HG03432 (cell line): ENCODE results near the gene THSD4.
"Not testable (repeated sequence)": the region's sequence is repeated elsewhere in the genome, so short reads cannot be mapped to it uniquely, and the experiment has no call there.

Experiments
- ATAC-seq: cut with Tn5 transposase; IDR thresholded peaks from one replicate; pipeline ENCODE4 v1.9.1; 2021; ENCODE audit warnings: mild to moderate bottlenecking, moderate library complexity; ENCODE audit not compliant: unreplicated experiment

The THSD4 gene

DNA sequence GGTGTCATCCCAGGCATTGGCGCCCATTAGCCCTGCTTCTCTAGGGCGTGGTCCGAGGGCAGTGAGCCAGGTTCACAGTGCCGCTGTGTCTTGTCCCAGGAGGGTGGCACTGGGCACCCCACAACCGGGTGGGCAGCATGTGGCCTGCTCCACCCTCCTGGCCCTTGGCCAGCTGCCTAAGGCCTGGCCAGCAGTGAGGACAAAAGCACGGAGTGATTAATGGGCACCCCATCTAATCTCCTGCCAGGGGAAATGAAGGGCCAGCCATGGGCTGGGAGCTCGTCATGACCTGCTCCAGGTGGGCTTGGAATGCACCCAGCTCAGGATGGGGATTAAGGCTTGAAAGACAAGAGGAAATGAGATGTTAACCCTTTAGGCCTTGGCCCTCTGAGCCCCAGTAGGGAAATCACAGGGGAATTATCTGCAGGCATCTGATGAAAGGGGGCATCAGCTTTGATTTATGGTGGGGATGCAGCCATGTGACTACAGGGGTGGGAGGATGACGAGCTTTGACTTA is 5.2 kb downstream of the THSD4 start:
- no peak for ATAC-seq

DNA sequence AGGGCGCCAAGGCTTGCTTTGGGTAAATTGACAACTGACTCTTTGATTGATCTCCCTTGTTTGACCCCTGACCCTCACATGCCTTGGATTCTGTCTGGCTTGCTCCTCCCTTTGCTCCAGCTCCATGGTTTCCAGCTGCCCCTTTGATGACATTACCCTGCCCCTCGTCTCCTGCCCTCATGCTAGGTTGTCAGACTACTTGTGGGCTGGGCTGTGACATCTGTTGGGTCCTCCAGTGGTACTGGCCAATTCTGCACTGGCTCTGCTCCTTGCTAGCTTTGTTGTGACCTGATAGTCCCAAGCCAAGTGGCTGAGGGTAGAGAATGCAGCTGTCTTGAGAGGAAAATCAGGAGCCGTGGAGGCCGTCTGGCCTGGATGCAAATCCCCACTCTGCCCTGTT is 6.2 kb downstream of the THSD4 start:
- ATAC-seq = no peak

DNA sequence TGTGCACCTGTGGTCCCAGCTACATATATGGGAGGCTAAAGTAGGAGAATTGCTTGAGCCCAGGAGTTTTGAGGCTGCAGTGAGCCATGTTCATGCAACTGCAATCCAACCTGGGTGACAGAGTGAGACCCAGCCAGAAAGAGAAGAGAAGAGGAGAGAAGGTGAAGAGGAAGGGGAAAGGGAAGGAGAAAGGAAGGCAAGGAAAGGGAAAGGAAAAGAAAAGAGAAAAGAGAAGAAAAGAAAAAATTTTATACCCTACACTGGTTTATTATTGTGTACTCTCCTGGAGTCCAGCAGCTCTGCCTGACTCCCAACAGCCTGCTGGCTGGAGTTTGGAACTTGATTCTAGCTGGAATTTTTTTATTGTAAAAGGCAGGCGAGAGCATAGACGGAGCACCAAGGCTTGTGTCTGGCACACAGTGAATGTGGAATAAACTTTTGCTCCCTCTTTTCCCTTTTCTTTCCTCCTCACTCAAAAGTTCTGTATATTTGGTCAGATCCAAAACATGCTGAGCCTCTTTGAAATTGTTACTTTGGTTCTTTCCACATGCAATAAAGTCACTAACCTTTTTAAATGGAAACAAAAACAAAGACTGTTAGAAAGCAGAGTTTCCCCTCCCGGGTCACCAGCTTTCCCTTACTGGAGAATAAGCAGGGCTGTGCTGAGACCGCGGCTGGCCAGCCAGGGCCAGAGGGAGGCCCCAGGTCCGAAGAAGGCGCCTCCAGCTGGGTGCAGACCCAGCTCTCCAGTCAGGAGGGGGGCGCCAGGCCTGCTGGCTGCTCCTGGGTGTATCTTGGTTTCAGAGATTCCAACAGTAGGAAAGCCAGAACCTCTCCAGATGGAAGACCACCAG is 9.9 kb downstream of the THSD4 start:
- no peak for ATAC-seq

DNA sequence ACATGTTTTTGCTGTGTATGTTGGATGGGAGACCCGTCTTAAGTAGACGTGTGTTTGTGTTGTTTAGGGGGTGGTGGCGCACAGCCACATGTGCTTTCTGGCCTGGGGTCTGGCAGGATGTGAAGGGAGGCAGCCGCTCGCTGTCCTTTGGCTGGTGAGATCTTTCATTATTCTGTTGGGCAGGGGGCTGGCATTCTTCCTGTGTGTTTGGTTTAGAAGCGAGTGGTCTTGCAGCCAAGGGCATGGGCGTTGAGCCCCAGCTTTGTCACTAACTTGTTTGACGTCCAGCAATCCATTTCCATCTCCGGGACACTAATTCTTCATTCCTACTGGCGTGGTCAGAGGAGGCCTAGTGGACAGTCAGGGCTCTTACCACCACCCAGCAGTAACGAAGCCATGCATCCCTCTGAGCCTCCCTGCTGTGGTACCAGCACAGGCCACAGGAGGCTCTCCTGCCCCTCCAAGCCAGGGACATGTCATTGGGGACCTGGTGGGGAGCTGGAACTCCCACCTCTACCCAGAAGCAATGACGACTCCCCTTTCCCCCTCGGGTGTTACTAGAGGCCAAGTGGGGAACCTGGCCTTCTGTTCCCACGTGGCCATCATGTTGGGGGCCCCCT is 10.7 kb downstream of the THSD4 start:
- no peak for ATAC-seq

DNA sequence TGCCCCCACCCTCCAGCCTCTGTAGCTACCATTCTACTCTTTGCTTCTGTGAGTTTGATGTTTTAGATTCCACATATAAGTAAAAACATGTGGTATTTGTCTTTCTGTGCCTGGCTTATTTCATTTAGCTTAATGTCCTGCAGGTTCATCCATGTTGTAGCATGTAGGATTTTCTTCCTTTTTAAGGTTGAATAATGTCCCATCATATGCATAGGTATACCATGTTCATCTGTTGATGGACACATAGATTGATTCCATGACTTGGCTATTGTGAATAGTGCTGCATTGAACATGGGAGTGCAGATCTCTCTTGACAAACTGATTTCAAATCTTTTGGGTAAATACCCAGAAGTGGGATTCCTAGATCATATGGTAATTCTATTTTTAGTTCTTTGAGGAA is 11.8 kb downstream of the THSD4 start:
- ATAC-seq = no peak

DNA sequence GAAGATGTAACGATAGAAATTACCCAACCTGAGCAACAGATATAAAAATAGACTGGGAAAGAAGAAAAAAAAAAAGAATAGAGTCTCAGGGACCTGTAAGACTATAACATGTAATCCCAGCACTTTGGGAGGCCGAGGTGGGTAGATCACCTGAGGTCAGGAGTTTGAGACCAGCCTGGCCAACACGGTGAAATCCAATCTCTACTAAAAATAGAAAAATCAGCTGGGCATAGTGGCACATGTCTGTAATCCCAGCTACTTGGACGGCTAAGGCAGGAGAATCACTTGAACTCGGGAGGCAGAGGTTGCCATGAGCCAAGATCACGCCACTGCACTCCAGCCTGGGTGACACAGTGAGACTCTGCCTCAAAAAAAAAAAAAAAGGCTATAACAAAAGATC is 12.9 kb downstream of the THSD4 start:
- ATAC-seq = not testable (repeated sequence)

DNA sequence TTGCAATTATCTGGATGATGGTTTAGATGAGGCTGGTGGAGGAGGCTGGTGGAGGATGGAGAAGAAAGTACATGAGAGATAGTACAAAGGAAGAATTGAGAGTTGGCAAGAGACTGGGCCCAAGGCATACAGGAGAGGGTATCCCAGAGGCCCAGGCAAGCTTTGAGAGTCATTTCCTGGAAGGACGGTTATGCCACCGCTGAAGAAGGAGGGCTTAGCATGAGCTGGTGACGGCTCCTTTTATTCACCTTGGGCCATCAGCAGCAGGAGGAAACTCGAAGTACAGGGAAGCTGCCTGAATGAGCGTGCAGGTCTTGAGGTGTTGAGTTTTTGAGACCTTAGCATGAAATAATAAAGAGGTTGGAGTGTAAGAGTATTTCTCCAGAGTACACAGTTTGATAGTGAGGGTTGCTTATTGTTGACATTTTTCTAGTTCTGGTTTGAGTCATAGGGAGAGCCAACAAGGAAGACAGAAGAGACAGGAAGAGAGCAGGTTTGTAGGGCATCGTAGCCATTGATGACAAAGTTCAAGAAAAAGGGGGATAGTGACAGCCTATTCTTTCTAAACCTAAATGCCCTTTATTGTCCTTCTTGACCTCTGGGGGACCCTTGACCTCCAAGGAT is 13.8 kb downstream of the THSD4 start:
- no peak for ATAC-seq

DNA sequence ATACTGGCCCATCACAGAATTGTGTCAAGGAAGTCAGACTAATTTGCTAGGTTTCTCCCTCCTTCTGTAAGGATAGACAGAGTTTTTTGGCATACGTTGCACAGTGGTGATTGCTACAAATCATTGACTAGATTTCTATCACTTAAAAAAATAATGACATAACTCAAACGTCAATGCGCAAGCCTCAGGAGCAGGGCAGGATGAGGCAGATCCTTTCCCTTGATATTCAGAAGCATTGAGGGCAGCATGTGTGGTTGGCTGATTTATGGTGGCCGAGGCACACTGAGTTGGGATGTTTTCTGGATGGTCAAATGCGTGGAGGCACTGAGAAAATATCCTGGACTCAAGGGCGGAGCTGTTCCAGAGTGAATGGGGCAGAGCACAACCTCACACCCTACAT is 14.4 kb downstream of the THSD4 start:
- ATAC-seq = no peak

DNA sequence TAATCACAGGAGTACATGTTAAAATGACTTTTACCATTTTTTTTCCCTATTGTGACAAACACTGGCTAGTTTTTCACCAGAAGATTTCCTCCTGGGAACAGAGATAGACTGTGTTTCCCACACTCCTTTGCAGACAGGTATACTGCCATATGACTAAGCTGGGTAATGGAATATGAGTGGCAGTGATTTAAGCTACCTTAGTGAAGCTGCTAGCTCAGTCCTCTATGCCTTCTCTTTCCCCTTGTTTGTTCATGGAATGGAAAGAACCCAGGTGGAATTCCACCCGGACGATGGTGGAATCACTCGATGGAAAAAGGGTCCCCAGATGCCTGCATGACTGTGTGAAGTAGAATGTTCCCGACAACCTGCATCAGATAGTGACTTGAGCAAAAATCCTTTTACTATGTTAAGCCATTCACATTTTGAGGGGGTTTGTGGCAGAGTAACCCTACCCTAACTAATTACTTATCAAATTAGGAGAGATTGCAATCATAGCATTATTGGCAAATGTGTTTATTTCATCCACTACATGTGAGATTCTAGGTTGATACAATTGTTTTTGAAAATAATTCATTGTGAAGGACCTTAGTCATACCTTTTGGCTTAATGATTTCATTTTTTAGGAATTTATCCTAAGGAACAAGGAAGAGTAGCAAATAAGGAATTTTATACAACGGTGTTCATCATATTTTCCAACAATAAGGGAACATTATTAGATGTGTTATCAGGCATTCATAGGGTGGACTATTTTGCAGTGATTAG is 16.5 kb downstream of the THSD4 start:
- ATAC-seq = no peak

DNA sequence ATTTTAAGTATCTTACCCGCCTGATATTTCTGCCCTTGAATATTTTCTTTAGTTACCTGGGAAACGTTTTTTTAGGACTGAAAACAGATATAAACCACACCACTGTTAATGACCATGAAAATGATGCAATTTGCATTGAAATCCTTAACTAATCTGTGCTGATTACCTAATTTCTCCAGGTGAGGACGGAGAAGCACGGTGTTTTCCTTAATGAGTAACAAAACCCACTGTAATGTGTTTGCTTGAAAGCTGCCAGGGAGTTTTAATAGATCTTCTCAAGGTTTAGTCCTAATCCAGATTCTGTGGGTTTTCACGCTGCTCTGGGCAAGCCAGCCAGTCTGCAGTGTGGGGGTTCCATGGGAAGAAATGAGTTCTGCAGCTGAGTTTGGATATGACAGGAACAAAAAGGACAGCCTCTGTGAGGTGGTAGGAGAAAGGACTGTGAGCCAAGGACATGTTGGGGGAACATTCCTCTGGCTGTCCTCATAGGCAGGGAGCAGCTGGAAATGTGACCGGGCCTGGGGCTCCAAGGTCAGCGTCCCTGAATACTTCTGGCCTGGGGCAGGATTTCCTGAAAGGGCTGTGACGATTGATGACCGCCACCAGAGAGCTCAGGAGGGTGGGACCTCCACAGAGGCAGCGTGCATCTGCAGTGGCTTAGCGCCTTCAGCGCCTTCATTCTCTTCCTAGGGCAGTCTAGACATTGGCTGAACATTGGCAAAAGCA is 18.6 kb downstream of the THSD4 start:
- ATAC-seq = no peak

DNA sequence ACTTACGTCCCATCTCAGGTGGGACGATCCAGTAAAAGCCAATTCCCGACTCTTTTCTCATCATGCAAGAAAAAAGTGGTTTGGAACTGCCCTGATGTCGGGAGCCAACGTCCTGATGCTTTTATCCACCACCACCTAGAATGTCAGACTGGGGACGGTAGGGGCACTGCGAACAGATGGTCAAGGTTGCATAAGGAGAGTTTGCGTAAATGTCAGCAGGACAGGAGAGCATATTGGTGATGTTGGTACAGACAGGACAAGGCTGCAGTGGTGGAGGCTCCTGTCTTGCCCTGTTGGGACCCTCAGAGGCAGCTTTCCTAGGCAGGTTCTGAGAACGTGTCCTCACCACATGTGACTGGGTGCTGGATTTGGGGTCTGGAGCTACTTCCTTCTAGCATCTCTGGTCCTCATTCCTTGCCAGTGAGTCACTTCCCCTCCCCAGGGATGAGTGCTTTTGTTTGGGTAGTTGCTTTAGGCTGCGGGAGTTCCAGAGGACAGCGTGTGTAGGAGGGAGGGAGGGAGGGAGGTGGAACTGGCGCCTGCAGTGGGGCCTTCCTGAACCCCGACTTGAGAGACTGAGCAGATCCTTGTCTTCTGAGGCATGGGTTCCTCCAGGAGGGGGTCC is 21.0 kb downstream of the THSD4 start:
- no peak for ATAC-seq

DNA sequence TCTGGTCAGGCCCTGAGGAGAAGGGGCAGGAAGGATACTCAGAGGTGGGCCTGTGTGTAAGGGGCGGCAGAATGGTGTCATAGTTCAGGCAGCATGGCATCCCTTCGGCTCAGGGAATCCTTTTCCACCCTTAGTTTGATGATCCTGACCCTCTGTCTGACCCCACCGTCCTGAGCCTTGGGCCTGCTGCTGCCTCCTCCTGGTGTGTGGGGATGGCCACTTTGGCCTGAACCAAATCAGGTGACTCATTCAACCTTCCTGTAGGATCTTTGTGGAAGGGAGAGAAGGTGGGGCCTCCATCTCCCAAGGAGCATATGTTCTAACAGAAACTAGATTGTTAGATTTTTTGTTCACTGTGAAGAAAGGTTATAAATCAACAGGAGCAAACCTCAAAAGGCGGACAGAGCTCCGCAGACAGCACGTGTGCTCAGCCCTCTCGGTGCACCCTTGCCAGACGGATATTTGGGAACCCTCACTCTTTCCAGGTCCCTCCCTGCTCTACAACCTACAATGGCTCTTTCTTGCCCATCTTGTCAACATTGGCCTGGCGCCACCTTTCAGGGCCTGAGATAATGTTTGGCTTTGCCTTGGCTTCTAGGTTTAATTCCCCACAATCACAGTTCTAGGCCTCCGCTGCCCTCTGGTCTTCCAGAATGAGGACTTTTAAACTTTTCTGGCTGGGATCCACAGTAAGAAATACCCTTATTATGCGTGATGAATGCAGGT is 21.7 kb downstream of the THSD4 start:
- no peak for ATAC-seq

DNA sequence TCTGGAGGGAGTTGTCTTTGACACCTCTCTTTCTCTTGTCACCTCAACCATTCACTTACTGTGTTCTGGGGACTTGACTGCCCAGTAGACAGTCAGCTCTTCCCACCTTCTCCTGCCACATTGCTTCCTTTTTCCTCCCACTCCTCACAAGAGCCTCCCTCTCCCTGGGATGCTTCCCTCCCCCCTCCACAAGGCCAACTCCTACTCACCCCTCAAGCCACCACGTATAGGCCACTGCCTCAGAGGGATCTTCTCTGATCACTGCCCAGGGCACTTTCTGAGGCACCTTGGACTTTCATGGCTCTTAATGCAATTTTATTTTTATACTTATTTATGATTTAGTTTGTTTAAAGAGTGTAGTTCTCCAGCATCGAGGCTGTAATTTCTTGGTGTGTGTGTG is 23.2 kb downstream of the THSD4 start:
- no peak for ATAC-seq

DNA sequence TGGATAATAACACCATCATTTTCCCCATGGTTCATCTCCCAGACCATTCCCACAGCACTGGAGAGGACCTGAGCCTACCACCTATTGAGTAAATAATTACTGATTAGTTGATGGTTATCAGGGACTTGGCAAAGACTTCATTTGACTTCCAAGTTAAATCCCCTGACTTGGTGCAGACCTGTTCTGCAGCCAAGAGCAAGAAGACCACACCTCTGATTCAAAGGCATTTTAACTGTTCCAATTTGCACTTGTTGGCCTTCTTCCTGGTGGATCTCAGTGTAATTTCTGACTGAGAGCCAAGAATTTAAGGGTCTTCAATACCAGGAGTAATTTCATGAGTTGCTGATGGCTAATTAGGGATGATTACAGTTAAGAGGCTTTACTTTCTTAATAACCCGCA is 24.0 kb downstream of the THSD4 start:
- ATAC-seq = no peak

DNA sequence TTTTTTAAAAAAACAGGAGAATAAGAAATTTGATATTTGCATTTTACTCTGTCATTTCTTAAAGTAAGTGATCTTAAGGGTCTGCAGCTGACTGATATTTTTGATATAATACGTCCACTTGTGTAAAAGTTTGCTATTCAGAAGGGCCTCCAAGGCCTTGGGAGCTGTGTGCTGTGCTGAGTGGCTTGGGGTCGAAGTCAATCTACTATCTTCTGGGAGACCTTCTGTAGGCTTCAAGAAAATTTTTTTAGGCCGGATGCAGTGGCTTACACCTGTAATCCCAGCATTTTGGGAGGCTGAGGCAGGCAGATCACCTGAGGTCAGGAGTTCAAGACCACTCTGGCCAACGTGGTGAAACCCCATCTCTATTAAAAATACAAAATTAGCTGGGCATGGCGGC is 26.3 kb downstream of the THSD4 start:
- no peak for ATAC-seq

DNA sequence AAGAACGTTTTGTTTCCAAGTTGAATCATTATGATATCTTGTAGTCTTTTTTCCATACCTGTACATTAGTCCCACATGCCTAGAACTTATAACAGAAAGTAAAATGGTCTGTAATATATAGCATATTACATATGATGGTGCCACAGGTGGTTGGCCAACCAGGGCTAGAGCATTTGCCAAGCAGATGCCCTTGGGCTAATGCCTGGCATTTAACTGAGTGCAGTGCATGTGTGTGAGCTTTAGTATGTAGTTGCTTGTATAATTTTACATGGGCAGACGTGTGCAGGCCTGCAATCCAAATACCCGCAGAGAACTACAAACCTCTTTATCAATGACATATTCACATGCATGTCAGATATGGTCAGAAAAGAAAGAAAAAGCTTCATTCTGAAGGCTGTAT is 27.5 kb downstream of the THSD4 start:
- no peak for ATAC-seq

DNA sequence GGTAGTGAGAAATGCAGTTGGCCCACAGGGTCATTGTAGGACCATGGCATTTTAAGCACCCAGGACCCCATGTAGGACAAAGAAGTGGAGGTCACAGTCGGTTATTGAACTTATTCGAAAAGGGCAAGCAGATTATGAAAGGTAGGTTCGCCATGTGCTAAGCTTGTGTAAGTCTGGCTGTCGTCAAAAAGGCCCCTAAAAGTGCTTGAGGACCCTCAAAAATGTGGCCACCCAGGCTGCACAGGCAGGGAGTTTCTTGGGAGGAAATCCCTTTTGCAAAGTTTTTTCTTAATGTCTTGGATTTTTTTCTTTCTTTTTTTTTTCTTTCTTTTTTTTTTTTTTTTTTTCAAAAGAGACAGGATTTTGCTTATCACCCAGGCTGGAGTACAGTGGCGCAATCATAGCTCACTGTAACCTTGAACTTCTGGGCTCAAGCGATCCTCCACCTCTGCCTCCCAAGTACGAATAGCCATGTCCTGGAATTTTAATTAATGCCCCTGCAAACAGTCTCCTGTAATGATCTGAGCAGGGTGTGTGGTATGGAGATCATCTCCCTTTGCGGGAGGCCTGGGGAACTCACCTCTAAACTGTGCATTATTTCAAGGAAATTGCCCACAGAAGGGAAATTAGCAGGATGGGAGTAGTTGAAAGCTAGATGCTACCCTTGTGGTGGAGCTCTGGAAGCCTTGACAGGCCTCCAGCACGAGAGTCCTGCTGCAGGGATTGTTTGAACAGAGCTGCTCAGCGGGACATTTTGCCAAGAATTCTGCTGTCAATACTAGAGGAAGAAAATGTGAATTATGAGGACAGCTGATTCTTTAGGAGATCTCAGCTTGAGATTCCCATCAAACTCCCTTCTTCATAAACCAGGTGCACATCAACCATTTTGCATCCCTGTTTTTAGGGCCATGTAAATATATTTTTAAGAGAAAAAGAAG is 28.4 kb downstream of the THSD4 start:
- ATAC-seq = no peak

DNA sequence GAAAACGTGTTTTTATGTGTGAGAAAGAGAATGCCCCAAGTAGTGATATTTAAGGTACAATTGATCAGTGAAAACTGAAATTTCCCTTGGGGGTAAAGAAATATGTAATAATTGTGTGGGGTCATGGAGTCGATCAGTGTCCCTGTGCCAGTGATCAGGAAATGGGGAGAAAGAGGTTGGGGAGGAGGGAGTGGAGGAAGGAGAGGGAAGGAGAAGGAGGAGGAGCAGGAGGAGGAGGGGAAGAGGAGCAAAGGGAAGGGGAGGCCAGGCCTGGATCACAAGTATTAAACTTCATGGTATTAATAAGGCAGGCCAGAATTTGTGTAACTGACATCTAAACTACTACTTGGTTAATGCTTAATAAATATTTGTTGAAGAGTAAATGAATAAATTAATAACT is 30.4 kb downstream of the THSD4 start:
- no peak for ATAC-seq
